ENCODE results near the gene PIGBOS1. TPM values are rescaled to one million over a fixed set of nuclear protein-coding genes. Genes with fewer than 3 reads are reported as not detected.

The PIGBOS1 gene
- total and polyA plus RNA-seq, 2 experiments from 2014 or later = 13.7 to 30.4 TPM

DNA sequence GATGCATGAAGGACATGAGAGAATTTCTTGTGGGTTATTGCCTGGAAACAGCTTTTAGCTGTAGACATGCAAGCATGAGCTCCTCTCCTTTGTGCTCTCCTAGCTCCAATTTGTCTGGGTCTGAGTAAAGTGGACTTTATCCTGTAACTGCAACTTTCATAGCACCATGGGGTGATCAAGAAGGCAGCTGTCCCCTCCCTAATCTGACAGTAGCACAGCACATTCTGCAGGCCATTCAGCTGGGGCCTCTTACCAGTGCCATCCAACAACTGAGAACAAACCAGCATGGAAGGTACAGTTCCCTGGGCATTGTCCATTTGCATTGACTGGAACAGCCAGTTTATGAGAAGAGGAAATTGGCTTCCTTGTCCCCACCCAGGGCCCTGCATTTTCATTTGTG, 21.6 kb downstream of the PIGBOS1 start:
- TF ChIP-seq, protein P1, sequence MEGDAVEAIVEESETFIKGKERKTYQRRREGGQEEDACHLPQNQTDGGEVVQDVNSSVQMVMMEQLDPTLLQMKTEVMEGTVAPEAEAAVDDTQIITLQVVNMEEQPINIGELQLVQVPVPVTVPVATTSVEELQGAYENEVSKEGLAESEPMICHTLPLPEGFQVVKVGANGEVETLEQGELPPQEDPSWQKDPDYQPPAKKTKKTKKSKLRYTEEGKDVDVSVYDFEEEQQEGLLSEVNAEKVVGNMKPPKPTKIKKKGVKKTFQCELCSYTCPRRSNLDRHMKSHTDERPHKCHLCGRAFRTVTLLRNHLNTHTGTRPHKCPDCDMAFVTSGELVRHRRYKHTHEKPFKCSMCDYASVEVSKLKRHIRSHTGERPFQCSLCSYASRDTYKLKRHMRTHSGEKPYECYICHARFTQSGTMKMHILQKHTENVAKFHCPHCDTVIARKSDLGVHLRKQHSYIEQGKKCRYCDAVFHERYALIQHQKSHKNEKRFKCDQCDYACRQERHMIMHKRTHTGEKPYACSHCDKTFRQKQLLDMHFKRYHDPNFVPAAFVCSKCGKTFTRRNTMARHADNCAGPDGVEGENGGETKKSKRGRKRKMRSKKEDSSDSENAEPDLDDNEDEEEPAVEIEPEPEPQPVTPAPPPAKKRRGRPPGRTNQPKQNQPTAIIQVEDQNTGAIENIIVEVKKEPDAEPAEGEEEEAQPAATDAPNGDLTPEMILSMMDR (IDR thresholded peaks at IDR 0.05; ENCODE audit: low read depth, low read length) = no peak
- H3K27me3 ChIP-seq = no peaks in the 10 kb centered on the region
- no peaks in the 10 kb centered on the region for H3K9me3 ChIP-seq (ENCODE audit: low read depth)
- no peak for DNase-seq (ENCODE audit: low read depth in 1 of 2, low spot score in 1 of 2)
- H3K36me3 ChIP-seq = no peaks in the 10 kb centered on the region
- H3K27ac ChIP-seq = no peak overlapping the region
- H3K4me1 ChIP-seq (ENCODE audit: low read depth) = no peaks in the 10 kb centered on the region
- H3K4me3 ChIP-seq = no peak overlapping the region

DNA sequence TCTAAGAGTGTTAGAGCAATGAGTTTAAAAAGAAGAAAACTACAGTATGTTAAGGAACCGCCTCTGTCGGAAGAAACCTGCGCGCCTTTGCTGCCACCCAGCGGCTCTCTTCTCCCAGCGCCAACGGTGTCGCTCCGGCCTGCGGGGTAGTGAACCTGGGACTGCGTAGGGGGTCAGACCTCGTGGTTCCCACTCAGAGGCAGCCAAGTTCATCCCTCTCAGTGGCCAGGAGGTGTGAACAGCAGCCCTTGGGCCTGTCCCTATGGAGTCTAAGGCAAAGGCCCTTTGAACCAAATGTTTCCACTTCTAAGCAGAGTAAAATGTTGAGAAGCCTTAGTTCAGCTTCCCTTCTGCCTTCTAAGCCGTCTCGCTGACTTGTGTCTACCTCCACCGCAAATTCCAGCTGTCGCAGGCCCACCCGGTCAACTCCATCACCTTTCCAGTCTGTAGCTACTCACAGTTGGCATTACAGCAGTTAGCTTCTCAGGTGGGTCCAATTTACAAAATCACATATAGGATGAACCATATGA, 28.3 kb downstream of the PIGBOS1 start:
- Histone ChIP-seq H3K4me1 (ENCODE audit: low read depth) (peaks cover 4% of the 10 kb centered on the region), H3K36me3 (no peaks in the 10 kb centered on the region), H3K4me3 (peak overlapping the region; percentile 70), H3K9me3 (ENCODE audit: low read depth) (no peaks in the 10 kb centered on the region), H3K27me3 (no peaks in the 10 kb centered on the region), H3K27ac (peak overlapping the region; percentile 87)
- TF ChIP-seq, protein P1 (IDR thresholded peaks at IDR 0.05; ENCODE audit: low read depth, low read length) = peak; percentile 94
- peak; percentile 90 to 91 for DNase-seq (ENCODE audit: low read depth in 1 of 2, low spot score in 1 of 2)

DNA sequence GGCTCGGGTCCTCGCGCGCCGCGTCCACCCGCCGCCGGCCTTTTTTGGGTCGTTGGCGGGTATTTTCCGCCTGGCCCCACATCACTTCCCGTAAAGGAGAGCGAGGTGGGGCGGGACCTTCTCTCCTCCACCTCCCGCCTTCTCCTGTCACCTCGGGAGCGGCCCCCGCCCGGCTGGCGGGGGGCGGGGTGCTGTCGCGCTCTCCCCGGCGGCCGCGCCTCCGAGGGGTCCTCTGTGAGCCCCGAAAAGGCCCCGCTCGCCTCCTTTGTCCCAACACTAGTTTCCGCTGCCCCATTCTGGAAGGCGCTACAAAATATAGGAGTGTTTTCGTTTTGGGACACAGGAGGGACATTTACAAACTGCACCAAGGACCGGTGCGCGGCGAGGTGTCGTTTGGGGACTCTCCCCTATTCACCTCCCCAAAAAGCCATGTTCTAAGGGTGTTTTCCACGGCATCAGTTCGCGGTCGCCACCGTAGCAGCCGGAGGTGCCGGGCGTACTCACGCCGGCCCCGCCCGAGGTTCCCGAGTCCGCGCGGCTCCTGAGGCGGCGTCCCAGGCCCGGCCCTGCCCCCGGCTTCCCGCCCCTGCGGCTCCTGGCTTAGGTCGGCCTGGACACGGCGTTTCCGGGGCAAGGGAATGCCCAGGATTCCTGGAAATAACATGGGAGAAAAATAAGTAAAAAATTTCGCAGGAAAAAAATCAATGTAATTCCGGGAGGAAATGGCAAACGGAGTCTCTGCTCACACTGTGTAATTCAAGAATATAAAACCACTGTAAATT, 29.0 kb downstream of the PIGBOS1 start, which contains the start of gene RAB27A:
RAB27A (minus strand) TSS at position 68 of the 782 bp plus-strand sequence. CDS start 54,879 bp downstream, outside the sequence.
- no peaks in the 10 kb centered on the region for H3K36me3 ChIP-seq
- H3K4me3 ChIP-seq = peak within 1 kb of the TSS; percentile 70
- H3K27ac ChIP-seq = peak within 1 kb of the TSS; percentile 87
- H3K9me3 ChIP-seq (ENCODE audit: low read depth) = no peaks in the 10 kb centered on the region
- H3K4me1 ChIP-seq (ENCODE audit: low read depth) = peaks cover 8% of the 10 kb centered on the region
- no peaks in the 10 kb centered on the region for H3K27me3 ChIP-seq
- TF ChIP-seq, protein P1 (IDR thresholded peaks at IDR 0.05; ENCODE audit: low read depth, low read length) = no peak
- DNase-seq (ENCODE audit: low read depth in 1 of 2, low spot score in 1 of 2) = peak; percentile 88 to 89

DNA sequence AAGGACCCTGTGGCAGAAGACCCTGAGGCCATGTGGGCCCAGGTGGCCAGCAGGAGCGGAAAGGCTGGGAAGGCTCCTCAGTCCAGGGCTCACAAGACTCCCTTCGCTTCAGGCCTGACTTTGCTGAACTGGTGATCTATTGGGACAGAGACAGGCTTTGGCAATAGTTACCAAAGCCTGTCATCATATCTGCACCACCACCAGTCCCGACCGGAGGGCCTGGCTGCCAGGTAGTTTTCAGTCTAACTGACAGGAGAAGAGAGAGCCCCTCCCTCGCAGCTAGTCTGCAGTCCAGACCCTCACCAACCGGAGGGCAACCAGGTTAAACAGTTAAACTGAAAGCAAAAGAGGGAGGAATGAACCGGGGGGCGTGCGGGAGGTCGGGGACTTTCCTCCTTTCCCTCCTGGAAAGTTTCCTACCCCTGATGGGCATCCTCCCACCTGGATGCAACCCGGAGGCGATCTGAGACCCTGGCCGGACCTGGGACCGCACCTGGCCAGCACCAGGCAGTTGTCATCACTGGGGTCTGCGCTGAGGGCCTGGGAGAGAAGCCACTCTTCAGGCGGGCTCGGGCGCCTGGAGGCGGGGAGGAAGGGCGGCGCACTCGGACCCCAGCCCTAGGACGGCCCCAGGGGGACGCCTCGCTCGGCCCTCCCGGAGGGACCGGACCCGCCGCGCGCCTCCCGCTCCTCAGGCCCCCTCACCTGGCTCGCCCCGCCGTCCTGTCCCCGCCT, 29.7 kb downstream of the PIGBOS1 start:
- DNase-seq (ENCODE audit: low read depth in 1 of 2, low spot score in 1 of 2) = peak; percentile 22 to 66
- Histone ChIP-seq H3K4me1 (ENCODE audit: low read depth) (peaks cover 16% of the 10 kb centered on the region), H3K27ac (peak overlapping the region; percentile 87)

More for the DNA sequence above, 29.7 kb downstream of the PIGBOS1 start:
- no peaks in the 10 kb centered on the region for H3K27me3 ChIP-seq
- TF ChIP-seq, protein P1 (IDR thresholded peaks at IDR 0.05; ENCODE audit: low read depth, low read length) = no peak
- H3K9me3 ChIP-seq (ENCODE audit: low read depth) = no peaks in the 10 kb centered on the region
- no peaks in the 10 kb centered on the region for H3K36me3 ChIP-seq
- H3K4me3 ChIP-seq = peak overlapping the region; percentile 70
